GM19438 (cell line): ENCODE measurements around the gene SMPDL3B.

Experiments
- ATAC-seq: cut with Tn5 transposase; IDR thresholded peaks from one replicate; pipeline ENCODE4 v1.9.1; 2021; ENCODE audit warnings: low read depth; ENCODE audit not compliant: unreplicated experiment

The SMPDL3B gene

DNA sequence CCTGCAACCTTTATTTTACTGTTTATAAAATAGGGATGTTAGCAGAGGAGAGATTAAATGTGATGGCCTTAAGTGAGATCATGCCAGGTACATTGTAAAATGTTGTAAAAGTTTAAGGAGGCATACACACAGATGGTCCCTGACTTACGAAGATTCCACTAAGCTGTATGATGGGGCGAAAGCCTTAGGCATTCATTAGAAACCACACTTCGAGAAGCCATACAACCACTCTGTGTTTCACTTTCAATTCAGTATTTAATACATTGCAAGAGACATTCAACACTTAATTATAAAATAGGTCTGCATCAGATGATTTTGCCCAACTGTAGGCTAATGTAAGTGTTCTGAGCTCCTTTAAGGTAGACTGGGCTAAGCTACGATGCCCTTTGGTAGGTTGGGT lies 3.7 kb downstream of the SMPDL3B start:
- no peak for ATAC-seq

DNA sequence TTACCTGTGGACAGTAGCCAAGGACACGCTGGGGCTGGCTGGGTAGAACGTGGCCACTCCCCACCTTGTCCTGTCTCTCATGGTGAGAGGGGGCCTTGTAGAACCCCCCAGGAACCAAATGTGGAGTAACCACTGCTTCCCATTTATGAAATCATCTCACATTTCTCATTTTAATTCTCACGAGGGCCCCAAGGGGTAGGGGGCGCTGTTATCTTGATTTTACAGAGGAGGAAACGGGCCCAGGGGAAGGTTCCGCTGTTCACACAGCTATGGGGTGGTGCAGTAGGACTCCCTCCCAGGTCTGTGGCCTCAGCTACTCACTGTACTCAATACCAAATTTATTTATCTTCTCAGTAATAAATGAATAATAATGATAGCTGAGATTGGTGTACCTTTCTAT lies 5.5 kb downstream of the SMPDL3B start:
- no peak for ATAC-seq

GRCh38 chr1:27940870-27941560 lies 6.2 kb downstream of the SMPDL3B start:
- no peak for ATAC-seq

GRCh38 chr1:27941671-27942540 lies 7.1 kb downstream of the SMPDL3B start:
- ATAC-seq = no peak

DNA sequence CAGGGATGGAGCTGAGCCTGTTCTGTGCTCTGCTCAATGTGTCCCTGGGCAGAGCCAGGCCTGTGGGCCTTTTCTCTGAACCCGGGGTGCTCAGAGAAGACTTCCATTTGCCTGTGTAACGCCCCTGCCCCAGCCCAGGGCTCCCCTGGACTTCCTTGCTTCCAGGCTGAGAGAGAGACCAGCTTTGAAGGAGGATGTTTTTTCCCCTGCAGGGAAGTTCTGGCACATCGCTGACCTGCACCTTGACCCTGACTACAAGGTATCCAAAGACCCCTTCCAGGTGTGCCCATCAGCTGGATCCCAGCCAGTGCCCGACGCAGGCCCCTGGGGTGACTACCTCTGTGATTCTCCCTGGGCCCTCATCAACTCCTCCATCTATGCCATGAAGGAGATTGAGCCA lies 10.2 kb downstream of the SMPDL3B start:
- no peak for ATAC-seq

GRCh38 chr1:27949027-27949426 lies 14.2 kb downstream of the SMPDL3B start:
- no peak for ATAC-seq

GRCh38 chr1:27951396-27951795 lies 16.6 kb downstream of the SMPDL3B start:
- no peak for ATAC-seq

GRCh38 chr1:27952147-27952546 lies 17.3 kb downstream of the SMPDL3B start:
- ATAC-seq = no peak

GRCh38 chr1:27954186-27954585 lies 19.4 kb downstream of the SMPDL3B start:
- ATAC-seq = no peak

DNA sequence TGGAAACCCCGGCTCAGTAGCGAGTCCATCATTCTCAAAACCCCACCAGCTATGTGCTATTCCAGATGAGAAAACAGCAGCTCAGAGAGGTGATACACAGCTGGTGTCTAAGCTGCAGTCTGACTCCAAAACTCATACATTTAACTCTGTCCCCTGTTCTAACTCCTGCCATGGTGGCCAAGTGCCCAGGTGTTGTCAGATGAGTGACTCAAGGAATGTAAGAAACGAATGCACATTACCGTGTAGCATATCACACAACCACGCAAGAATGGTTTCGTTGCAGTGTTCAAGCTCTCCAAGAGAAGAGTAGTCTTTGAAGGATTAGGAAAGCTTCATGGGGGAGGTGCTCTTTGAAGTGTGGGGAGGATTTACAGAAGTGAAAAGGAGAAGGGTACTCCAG lies 20.3 kb downstream of the SMPDL3B start:
- no peak for ATAC-seq

- ATAC-seq = no peak
Measured at GRCh38 chr1:27956761-27957160, 22.0 kb downstream of the SMPDL3B start.

- ATAC-seq = no peak
Measured at GRCh38 chr1:27957655-27958054, 22.9 kb downstream of the SMPDL3B start.

DNA sequence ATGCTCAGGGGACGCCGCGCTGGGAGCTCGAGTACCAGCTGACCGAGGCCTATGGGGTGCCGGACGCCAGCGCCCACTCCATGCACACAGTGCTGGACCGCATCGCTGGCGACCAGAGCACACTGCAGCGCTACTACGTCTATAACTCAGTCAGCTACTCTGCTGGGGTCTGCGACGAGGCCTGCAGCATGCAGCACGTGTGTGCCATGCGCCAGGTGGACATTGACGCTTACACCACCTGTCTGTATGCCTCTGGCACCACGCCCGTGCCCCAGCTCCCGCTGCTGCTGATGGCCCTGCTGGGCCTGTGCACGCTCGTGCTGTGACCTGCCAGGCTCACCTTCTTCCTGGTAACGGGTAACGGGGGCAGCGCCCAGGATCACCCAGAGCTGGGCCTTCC lies 23.7 kb downstream of the SMPDL3B start:
- no peak for ATAC-seq

DNA sequence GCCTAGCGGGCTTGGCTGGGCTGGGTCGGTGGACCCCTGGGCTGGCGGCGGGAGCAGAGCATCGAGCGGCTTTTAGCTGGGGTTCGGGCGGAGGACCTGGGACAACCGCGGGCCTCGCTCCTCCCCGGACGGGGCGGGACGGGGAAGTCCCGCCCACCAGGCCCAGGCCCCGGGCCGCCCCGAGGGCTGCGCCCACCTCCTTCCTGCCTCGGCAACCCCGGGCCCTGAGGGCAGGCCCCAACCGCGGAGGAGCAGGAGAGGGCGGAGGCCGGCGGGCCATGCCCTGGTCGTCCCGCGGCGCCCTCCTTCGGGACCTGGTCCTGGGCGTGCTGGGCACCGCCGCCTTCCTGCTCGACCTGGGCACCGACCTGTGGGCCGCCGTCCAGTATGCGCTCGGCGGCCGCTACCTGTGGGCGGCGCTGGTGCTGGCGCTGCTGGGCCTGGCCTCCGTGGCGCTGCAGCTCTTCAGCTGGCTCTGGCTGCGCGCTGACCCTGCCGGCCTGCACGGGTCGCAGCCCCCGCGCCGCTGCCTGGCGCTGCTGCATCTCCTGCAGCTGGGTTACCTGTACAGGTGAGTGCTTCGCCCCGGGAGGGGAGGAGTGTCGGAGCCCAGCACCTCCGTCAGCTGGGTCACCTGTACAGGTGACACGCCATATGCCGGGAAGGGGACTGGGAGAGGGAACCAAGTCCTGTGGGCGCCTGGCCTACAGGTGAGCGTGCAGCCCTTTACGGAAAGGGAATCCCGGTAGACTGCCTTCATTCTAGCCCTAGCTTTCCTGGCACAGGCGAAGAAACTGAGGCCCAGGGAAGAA lies 25.2 kb downstream of the SMPDL3B start, which contains the start of gene XKR8:
XKR8 (plus strand) TSS at position 182 of the 812 bp plus-strand sequence; CDS start at position 279, 97 bp downstream.
- peak; percentile 73 for ATAC-seq

DNA sequence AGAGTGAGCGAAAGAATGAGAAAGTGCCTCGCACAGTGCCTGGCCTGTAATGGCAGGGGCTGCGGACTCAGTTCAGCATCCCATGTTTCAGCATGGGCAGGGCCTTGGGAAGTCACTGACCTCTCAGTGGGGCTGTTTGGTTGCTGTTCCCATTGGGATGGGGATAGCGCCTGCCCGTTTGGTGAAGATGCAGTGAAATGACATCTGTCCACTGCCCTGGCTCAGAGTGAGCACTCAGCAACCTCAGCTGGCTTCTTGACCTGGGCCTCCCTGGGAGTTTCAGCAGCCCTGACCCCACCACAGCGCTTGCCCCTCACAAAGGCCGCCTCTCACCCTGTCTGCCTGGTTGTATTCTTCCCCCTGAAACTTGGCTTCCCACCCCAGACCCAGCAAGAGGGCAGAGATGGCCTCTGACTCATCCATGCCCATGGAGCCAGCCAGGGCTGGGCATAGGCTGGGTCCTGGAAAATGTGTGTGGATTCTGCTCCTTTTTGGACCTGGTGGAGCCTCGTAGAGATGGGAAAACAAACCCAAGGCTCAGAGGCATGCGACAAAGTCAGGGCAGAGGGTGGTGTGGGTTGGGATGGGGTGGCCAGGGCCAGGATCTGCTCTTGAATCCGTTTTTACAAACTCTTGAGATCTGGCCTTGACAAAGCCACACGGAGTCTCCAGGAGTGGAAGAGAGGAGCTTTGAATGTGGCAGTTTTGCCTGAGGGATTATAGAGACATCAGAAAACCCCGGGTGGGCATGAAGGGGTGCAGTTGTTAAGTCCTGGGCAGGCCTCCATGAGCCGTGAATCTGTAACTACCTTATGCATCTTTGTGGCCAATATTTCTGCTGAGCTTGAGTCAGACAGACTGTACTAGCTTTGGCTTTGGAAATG lies 26.2 kb downstream of the SMPDL3B start:
- no peak for ATAC-seq

DNA sequence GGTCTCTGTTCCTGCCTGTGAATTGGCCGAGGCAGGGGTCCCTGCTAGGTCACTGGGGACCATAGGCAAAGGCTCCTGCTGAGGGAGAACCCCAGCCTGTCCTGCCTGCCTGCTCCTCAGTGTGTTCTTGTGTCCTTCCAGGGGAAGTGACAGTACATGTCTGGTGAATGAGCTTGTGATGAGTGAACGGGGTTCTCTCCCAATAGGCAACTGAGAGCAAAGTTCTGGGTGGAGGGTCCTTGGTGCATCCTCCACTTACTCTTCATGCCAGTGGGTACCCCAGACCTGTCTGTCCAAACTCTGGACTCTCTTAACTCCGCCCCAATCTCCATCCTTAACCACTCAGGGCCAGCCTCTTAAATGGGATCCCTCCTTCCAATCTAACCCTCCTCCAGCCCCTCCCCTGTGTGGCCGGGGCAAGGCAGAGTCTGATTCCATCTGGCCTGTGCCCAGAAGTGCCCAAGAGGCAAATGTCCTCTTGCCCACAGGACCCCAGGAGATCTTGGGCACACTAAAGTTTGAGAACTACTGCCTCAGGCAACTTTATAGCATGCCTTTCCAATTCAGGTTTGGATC lies 26.9 kb downstream of the SMPDL3B start:
- ATAC-seq = no peak

GRCh38 chr1:27963393-27963792 lies 28.6 kb downstream of the SMPDL3B start:
- ATAC-seq = no peak

- ATAC-seq = no peak
Measured at GRCh38 chr1:27966402-27967105, 31.8 kb downstream of the SMPDL3B start.
